Measurements from ENCODE around the gene FAF2. TPM values are rescaled to one million over a fixed set of nuclear protein-coding genes. Genes with fewer than 3 reads are reported as not detected.

The FAF2 gene
- total and polyA plus RNA-seq, 2 donors (not counting 3 experiments of a cell fraction or from before 2014, with no cell fraction given): 27.9 to 43.5 TPM

DNA sequence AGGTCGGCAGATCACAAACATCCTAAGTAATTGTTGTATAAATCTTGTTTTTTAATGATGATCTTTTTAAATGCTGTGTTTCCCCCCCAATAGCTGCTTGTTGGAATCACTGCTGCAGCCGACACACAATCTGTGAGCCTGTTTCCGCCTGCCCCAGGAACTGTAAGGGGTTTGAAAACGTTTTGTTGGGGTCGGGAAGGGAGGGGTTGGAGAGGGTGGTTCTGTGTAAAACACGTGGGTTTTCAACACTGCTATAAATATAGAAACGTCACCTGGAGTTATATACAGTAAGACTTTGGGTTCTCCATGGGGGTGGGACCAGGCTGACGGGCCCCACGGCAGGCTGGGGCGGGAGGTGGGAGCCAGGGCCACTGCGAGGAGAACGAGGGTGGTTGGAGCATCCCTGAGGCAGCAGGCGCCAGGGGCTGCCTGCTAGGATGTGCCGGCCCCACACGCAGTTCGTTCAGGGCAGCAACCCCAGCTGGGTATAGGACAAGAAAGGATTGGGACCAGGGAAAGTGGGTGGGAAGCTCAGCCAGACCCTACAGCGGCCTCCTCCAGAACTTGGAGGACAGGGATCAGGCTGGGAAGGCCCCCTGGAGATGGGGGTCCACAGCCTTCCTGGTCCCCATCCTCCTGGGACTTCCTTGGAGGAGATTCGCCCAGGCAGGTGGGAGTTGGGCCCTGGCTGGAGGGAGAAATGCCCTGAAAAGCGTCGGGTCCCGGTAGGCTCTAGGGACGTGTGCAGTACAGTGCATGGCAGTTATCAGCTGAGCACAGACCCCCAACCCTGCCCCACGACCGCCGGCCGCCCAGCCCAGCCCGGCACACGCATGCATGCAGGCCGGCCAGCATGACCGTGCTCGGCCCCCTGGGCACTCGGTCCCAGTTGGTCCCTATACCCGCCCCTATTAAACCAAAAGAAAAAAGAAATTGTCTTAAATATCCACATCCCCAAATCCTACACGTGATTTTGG is 79.3 kb downstream of the FAF2 start:
- H4K20me1 ChIP-seq (replicated peaks; ENCODE audit: control insufficient read depth, extremely low read depth, insufficient read depth, low read length): no peaks in the 10 kb centered on the region
- FAIRE-seq (no peak), DNase-seq (ENCODE audit: low read depth, low spot score) (no peak)
- H3K9ac ChIP-seq (replicated peaks; ENCODE audit: extremely low read depth, insufficient read depth, low read length): no peak overlapping the region
- TF ChIP-seq MAX (IDR thresholded peaks at IDR 0.05; ENCODE audit: insufficient read depth, insufficient read length): no peak
- TF ChIP-seq POLR2A (IDR thresholded peaks at IDR 0.05; ENCODE audit: low read depth, low read length): no peak
- TF ChIP-seq CTCF (IDR thresholded peaks at IDR 0.05; ENCODE audit: extremely low read depth in 1 of 2, insufficient read depth in 1 of 2, low read depth in 1 of 2, low read length in 2 of 2): no peak
- TF ChIP-seq FOS (IDR thresholded peaks at IDR 0.05; ENCODE audit: borderline replicate concordance, insufficient read depth, low read length): no peak
- TF ChIP-seq JUN (IDR thresholded peaks at IDR 0.05; ENCODE audit: borderline replicate concordance, insufficient read depth, insufficient read length, low read depth): no peak
- no peak for TF ChIP-seq POLR2AphosphoS5 (IDR thresholded peaks at IDR 0.05; ENCODE audit: insufficient read depth, low read depth, low read length)
- TF ChIP-seq GATA2 (IDR thresholded peaks at IDR 0.05; ENCODE audit: insufficient read depth, insufficient read length, low read depth, low read length): no peak
- no peak for TF ChIP-seq EZH2 (IDR thresholded peaks at IDR 0.05; ENCODE audit: borderline replicate concordance, low read depth, low read length, severe bottlenecking)
- no peak for TF ChIP-seq MYC (IDR thresholded peaks at IDR 0.05; ENCODE audit: low read depth, low read length)
- H2AFZ ChIP-seq (ENCODE audit: low read depth, low read length): no peak overlapping the region
- H3K27me3 ChIP-seq (ENCODE audit: control insufficient read depth in 2 of 2, insufficient read depth in 2 of 2, low read length in 2 of 2): no peaks in the 10 kb centered on the region
- ChIA-PET POLR2A (no interaction called here), CTCF (no interaction called here)
- no peaks in the 10 kb centered on the region for H3K4me1 ChIP-seq (ENCODE audit: control insufficient read depth, extremely low read depth, insufficient read depth, low read length)
- no peaks in the 10 kb centered on the region for H3K9me3 ChIP-seq (replicated peaks; ENCODE audit: control insufficient read depth, insufficient read depth, low read length)
- BruUV-seq (replicated peaks): TSS peak; percentile 11
- H3K4me2 ChIP-seq (ENCODE audit: insufficient read depth, low read length): no peak overlapping the region
- H3K4me3 ChIP-seq (replicated peaks in 1 of 3; ENCODE audit: insufficient read depth in 1 of 3, low read depth in 1 of 3, low read length in 3 of 3): no peak overlapping the region
- peaks cover 9 to 42% of the 10 kb centered on the region in 2 experiments for H3K36me3 ChIP-seq (ENCODE audit: control insufficient read depth in 2 of 2, extremely low read depth in 1 of 2, insufficient read depth in 2 of 2, low read length in 2 of 2)
- no peaks in the 10 kb centered on the region for H3K9me1 ChIP-seq (replicated peaks; ENCODE audit: control insufficient read depth, extremely low read depth, insufficient read depth, low read length)
- dilution Hi-C loops (cut with MboI; ENCODE audit: extremely low pct_ligation_motif_present, low sequenced_read_pairs): no loop called here
- no peaks in the 10 kb centered on the region for H3K79me2 ChIP-seq (ENCODE audit: control insufficient read depth, insufficient read depth, low read length)
- H3K27ac ChIP-seq (ENCODE audit: insufficient read depth, low read depth, low read length): no peak overlapping the region
- intact Hi-C loops (cut with micrococcal nuclease): no loop called here

Measured in endothelial cell of umbilical vein (primary cell).